Caki2 (cell line): ENCODE results near the gene ZDHHC17. TPM values are rescaled to one million over a fixed set of nuclear protein-coding genes. Genes with fewer than 3 reads are reported as not detected.
"Not testable (repeated sequence)": the region's sequence is repeated elsewhere in the genome, so short reads cannot be mapped to it uniquely, and the experiment has no call there.

Experiments used
- DNase-seq: peaks from one replicate; pipeline ENCODE4 v3.0.0-alpha.2; 2015; ENCODE audit warnings: low read depth
- in situ Hi-C: cut with HindIII; loops from 2 replicates; pipeline ENCODE4 v1.10.0; 2016; ENCODE audit warnings: low sequenced_read_pairs, low pct_unique_long_range_greater_than_20kb, mixed read lengths
- total RNA-seq: library from RNA; depleted of rRNA; stranded (reverse); fragments of >200 nt; shearing (Covaris generic); gene quantifications from 2 replicates; pipeline ENCODE4 v1.2.3, GENCODE V29; 2014; ENCODE audit warnings: low replicate concordance

ZDHHC17 gene
- total RNA-seq, 1 experiment from 2014 or later, result 15.7 TPM

GRCh38 chr12:76762601-76762980, 1.3 kb upstream of the ZDHHC17 start:
- no peak for DNase-seq
- in situ Hi-C loops, result no loop called here

GRCh38 chr12:76764856-76765255, 941 bp downstream of the ZDHHC17 start:
- peak; percentile 16 for DNase-seq
- in situ Hi-C loops, result no loop called here

GRCh38 chr12:76765598-76765997, 1.7 kb downstream of the ZDHHC17 start:
- in situ Hi-C loops, result no loop called here
- DNase-seq, result no peak

GRCh38 chr12:76766161-76766560, 2.2 kb downstream of the ZDHHC17 start:
- DNase-seq, result no peak
- in situ Hi-C loops, result no loop called here

- no peak for DNase-seq
- in situ Hi-C loops, result no loop called here
Measured at GRCh38 chr12:76768576-76768975, 4.7 kb downstream of the ZDHHC17 start.

- DNase-seq, result no peak
- in situ Hi-C loops, result no loop called here
Measured at GRCh38 chr12:76777765-76778216, 13.9 kb downstream of the ZDHHC17 start.

- DNase-seq, result no peak
- in situ Hi-C loops, result no loop called here
Measured at GRCh38 chr12:76778364-76778763, 14.4 kb downstream of the ZDHHC17 start.

GRCh38 chr12:76779310-76779709, 15.4 kb downstream of the ZDHHC17 start:
- DNase-seq, in situ Hi-C loops: not testable (repeated sequence)

- in situ Hi-C loops, result no loop called here
- no peak for DNase-seq
Measured at GRCh38 chr12:76781321-76781720, 17.4 kb downstream of the ZDHHC17 start.

- DNase-seq, result no peak
- in situ Hi-C loops, result no loop called here
Measured at GRCh38 chr12:76782526-76782925, 18.6 kb downstream of the ZDHHC17 start.

- DNase-seq, result no peak
- in situ Hi-C loops, result no loop called here
Measured at GRCh38 chr12:76784600-76785051, 20.7 kb downstream of the ZDHHC17 start.

GRCh38 chr12:76785407-76785806, 21.5 kb downstream of the ZDHHC17 start:
- in situ Hi-C loops, result no loop called here
- no peak for DNase-seq

GRCh38 chr12:76786986-76787385, 23.1 kb downstream of the ZDHHC17 start:
- DNase-seq, result no peak
- in situ Hi-C loops, result no loop called here

- in situ Hi-C loops, result no loop called here
- no peak for DNase-seq
Measured at GRCh38 chr12:76787689-76788088, 23.8 kb downstream of the ZDHHC17 start.

GRCh38 chr12:76789335-76790050, 25.6 kb downstream of the ZDHHC17 start:
- in situ Hi-C loops, result no loop called here
- no peak for DNase-seq

- in situ Hi-C loops, result no loop called here
- peak; percentile 18 for DNase-seq
Measured at GRCh38 chr12:76790564-76791552, 26.9 kb downstream of the ZDHHC17 start.

GRCh38 chr12:76792828-76793227, 28.9 kb downstream of the ZDHHC17 start:
- in situ Hi-C loops, result no loop called here

GRCh38 chr12:76798864-76799263, 34.9 kb downstream of the ZDHHC17 start:
- in situ Hi-C loops, result no loop called here
- DNase-seq, result no peak

More at GRCh38 chr12:76792828-76793227, 28.9 kb downstream of the ZDHHC17 start:
- DNase-seq, result no peak

- DNase-seq, result no peak
- in situ Hi-C loops, result no loop called here
Measured at GRCh38 chr12:76799362-76799761, 35.4 kb downstream of the ZDHHC17 start.
